GM12872 (cell line): ENCODE results near the gene UQCC3.

ENCODE experiments used
- CTCF ChIP-seq: IDR thresholded peaks from 3 replicates; pipeline ENCODE4 v1.5.1; 2011; ENCODE audit warnings: low read depth, mild to moderate bottlenecking, low read length, moderate library complexity; ENCODE audit not compliant: insufficient read depth

UQCC3 gene

GRCh38 chr11:62671608-62672389 lies at the start of gene UQCC3, which contains the start of gene LBHD1:
Gene UQCC3, plus strand, starts transcription at chr11:62671673. Its CDS starts 73 bp downstream, at chr11:62671746.
Gene LBHD1, minus strand, starts transcription at chr11:62672267. Its CDS starts 2,236 bp downstream, at chr11:62670031.
- no peak for TF ChIP-seq CTCF

GRCh38 chr11:62622476-62623089 lies 48.9 kb upstream of the UQCC3 start:
- TF ChIP-seq CTCF = no peak

- TF ChIP-seq CTCF = no peak
Measured at GRCh38 chr11:62627713-62628112, 43.8 kb upstream of the UQCC3 start.

GRCh38 chr11:62632492-62632891 lies 39.0 kb upstream of the UQCC3 start:
- TF ChIP-seq CTCF = no peak

GRCh38 chr11:62644220-62644619 lies 27.3 kb upstream of the UQCC3 start:
- no peak for TF ChIP-seq CTCF

GRCh38 chr11:62645671-62645945 lies 25.9 kb upstream of the UQCC3 start:
- no peak for TF ChIP-seq CTCF

GRCh38 chr11:62645946-62646824 lies 25.3 kb upstream of the UQCC3 start, which contains the start of gene GANAB:
Gene GANAB, minus strand, starts transcription at chr11:62646613. Its CDS starts 14 bp downstream, at chr11:62646599.
- no peak for TF ChIP-seq CTCF
